Renal pelvis (tissue), 4 donors: ENCODE data around the gene SCGB1C2. TPM values are rescaled to one million over a fixed set of nuclear protein-coding genes. Genes with fewer than 3 reads are reported as not detected.
"Not testable (repeated sequence)": the region's sequence is repeated elsewhere in the genome, so short reads cannot be mapped to it uniquely, and the experiment has no call there.

Experiments used
- DNase-seq: peaks from one replicate; pipeline ENCODE4 v3.0.0-alpha.2; 2013
- polyA plus RNA-seq, 3 donors: library from polyadenylated mRNA; unstranded; fragments of 120-200 nt; gene quantifications; one replicate each; pipeline ENCODE4 v1.2.1, GENCODE V29; 2013; ENCODE audit not compliant: insufficient read length in 3 of 3

SCGB1C2 gene
- polyA plus RNA-seq, 3 donors = 0.41 to 1.6 TPM; not detected in 1

DNA sequence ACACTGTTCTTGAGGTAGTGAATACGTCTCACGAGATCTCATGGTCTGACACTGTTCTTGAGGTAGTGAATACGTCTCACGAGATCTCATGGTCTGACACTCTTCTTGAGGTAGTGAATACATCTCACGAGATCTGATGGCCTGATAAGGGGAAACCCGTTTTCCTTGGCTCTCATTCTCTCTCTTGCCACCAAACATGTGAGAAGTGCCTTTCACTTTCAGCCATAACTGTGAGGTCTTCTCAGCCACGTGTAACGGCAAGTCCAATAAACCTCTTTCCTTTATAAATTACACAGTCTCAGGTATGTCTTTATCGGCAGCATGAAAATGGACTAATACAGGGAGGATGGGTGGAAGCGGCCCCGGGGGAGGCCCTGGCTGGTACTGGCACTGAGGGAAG is 31.2 kb downstream of the SCGB1C2 start:
- not testable (repeated sequence) for DNase-seq

DNA sequence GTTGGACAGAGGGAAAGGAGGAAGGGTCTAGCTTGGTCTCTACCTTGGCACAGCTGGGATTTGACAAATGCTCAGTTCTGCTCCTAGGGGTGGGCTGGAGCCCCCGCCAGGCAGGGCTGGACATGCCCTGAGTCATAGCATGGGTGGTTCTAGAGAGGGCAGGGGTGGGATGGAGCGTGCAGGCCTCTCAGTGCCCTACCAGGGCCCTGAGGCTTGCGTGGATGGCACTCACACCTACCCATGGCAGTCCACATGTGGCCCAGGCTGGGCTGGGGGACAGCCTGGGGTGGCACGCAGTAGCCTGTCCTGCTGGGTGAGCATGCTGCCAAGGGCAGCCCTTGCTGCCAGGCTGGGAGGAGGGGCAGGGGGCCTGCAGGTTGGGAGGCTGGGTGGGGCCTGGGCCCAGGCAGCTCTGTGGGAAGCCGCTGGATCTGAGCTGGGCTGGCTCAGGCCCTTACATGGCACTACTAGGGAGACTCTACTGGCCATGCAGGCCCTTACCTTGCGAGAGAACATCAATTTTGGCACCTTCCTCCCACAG is 32.8 kb downstream of the SCGB1C2 start:
- no peak for DNase-seq

DNA sequence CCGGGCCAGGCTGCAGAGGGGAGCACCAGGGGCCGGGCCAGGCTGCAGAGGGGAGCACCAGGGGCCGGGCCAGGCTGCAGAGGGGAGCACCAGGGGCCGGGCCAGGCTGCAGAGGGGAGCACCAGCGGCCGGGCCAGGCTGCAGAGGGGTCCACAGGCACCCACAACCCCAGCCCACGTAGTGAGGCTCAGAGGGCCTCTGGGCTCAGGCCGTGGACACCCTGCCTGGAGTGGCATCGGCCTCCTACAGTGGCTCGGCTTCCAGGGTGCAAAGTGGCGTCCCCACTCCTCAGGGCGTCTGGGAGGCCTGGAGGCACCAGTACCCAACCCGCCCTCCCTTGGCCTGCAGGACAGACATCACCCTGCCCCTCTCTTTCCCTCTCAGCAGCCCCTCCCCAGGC is 34.5 kb downstream of the SCGB1C2 start:
- no peak for DNase-seq

DNA sequence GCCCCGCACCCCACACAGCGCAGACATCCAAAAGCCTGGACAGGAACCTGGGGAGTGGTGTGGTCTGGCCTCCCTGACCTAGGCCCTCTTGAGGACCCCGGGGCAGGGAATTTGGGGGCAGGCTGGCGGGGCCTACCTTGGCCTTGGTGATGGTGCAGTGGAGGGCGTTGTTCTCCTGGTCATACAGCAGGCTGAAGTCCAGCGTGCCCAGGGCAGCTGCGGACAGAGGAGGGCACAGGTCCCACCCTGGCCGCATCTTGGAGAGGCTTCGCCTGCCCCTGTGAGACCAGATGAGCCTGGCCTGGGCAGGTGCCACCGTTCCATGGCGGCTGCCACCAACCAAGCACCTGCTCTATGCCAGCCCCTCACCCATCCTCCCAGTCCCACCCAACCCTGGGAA is 35.0 kb downstream of the SCGB1C2 start:
- no peak for DNase-seq

DNA sequence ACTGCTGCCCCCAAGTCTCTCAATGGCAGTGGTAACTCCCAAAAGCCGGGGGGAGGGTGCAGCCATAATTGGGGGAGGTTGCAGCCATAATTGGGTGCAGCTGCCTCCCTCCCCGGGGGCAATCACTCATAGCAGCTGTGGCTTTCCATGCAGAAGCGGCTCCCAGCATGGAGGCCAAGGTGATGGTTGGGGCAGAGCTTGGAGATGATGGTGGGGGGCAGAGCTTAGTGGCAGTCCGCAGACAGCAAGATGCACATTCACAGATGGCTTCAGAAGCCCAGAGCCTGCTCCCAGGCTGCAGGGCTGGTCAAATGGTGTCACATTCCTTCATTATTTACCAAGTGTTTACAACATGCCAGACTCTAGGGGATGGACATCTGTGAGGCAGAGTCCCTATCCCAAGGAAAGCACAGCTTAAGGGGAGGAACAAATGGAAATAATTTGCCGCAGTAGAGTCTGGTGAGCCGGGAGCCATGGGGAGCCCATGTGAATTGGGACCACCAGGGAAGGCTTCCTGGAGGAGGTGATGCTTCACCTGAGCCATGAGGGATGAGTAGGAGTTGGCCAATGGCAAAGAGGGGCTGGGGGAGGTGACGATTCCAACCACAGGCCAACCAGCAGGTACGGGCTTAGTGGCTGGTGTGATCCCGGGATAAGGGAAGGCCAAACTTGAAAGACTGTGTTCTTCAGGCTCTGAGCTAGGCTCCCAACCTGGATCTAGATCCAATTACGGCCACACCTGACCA is 36.0 kb downstream of the SCGB1C2 start:
- no peak for DNase-seq

DNA sequence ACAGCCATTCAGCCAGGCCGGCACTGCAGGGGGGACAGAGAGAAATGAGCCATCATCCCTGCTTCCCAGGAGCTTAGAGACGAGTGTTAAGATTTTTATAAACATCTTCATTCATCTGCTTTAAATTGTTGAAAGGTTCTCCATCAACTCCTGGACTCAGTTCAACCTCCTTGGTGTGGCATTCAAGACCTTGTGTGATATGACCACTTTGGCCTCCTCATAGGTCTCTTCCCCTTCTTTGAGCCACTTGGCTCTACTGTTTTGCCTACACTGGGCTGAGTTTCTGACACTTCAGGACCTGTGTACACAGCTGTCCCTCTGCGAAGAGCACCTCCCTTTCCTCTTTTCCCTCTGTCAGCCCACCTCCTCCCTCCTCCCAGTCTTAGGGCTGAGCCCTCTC is 39.8 kb downstream of the SCGB1C2 start:
- DNase-seq = no peak

DNA sequence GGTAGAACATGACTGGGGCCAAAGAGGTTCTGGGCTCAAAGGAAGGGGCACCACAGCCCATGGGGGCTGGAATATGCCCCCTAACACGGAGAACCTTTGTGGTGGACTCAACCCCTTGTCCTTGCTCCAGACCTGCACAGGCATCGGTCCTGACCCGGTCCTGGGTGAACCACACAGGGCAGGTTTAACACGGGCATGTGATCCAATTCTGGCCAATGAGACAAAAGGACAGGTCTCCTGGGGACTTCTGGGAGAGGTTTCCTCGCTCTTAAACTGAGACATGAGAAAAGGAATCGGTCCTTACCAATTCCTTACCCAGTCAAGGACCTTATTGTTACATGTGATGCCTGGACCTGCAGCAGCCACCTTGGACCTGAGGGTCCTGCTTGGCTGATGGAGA is 40.4 kb downstream of the SCGB1C2 start:
- no peak for DNase-seq

DNA sequence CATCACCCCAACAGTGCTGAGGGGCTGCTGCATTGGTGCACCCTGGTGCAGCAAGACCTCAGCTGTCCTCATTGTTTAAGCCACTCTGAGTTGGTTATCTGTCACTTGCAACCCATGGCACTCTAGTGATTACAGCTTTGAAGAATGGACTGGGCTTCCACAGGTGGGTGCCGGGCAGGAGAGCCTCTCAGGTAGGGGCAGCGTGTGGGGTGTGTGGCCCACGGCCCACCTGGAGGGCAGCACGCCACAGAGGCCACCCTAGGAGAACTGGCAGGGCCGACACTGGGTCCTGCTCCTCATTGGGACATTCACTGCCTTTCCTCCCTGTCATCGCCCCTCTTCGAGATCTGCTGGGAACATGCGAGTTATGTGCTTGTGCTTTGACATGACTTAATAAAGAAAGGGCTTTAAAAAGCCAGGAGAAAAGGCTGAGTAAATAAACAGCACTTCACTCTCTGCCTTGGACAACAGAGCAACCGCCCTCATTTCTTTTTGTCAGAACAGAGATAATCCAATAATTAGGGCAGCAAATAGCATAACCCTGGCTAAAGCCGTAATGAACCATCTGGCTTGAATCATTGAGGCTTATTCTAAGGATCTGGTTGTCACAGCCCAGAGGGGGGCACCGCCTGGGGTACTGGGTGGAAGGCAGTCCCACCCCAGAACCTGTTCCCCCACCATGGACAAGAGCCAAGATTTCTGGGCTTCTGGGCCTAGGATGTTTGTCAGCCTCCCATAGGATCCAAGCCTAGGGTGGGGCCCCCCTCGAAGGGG is 41.1 kb downstream of the SCGB1C2 start:
- DNase-seq = no peak

DNA sequence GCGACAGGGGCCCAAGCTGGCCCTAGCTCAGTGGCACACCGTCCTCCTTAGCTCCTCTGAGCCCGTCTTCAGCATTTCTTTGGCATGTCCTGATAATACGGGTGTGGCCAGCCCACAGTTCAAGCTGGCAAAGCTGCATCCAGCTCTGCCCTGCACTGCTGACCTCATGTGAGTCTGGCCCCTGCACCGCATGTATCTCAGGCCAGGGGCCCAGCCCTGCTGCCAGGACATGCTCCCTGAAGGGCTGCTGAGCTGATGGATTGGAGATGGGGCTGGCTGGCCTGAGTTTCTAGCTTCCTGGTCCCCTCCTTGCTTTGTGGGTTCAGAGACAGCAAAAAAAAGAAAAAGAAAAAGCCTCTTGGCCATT is 41.7 kb downstream of the SCGB1C2 start:
- no peak for DNase-seq

DNA sequence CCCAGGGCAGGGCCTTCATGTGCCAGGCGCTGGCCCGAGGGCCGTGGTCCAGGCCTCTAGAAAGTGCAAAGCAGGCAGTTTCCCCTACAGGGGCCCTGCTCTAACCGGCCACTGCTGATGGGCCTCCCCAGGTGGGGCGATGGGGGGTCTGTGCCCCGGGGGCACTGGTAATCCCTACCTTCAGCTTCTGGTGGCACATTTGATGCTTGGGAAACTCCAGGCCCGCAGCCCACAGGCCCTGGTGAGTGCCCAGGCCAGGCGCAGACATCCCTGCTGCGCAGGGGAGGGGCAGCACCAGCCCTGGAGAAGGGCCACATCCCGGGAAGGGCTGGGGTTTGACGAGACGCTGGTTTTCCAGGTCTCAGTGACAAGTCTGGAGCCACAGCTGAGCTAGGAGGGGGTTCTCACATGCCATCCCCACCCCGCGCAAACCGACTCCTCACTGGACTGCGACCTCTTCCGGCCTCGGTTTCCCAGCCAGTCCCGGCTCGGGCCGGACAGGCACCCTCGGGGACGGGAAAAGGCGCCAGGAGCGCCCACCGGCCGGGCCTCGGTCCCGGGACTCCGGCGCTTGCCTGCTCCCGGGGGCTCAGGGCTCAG is 42.5 kb downstream of the SCGB1C2 start:
- no peak for DNase-seq

DNA sequence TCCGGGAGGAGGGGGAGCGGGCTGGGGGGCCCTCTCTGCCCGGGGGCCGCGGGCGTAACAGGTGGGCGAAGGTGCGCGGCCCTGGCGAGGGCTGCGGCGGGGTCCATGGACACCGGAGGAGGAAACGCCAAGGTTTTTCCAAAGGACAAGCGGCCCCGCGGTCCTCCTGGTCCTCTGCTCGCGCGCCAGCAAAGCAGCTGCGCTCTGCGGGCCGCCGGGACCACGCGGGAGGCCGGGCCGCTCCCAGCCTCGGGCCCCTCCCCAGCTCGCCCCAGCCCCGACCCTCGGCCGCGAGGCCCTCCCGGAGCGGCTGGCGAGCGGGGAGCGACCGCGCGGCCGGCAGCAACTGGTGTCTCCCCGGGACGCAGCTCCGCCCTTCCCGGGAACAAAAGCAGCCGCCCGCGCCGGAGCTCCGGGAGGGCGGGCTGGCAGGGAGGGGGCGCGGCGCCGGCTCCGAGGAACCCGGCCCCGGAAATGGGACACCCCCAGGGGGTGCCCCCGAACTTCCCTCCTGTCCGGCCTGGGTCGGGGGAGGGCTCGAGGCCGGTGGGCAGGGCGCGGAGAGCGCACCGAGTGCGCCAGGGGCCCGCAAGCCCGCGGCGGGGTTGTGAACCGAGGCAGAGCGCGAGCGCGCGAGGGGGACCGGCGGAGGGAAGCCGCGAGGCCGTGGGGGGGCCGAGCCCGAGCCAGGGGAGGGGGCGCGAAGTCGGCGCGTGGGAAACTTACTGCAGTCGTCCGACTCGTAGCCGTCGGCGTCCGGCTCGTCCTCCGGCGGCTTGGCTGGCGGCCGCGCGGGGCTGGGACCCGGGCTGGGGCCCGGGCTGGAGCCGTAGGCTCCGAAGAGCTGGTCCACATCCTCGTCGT is 43.2 kb downstream of the SCGB1C2 start:
- no peak for DNase-seq

DNA sequence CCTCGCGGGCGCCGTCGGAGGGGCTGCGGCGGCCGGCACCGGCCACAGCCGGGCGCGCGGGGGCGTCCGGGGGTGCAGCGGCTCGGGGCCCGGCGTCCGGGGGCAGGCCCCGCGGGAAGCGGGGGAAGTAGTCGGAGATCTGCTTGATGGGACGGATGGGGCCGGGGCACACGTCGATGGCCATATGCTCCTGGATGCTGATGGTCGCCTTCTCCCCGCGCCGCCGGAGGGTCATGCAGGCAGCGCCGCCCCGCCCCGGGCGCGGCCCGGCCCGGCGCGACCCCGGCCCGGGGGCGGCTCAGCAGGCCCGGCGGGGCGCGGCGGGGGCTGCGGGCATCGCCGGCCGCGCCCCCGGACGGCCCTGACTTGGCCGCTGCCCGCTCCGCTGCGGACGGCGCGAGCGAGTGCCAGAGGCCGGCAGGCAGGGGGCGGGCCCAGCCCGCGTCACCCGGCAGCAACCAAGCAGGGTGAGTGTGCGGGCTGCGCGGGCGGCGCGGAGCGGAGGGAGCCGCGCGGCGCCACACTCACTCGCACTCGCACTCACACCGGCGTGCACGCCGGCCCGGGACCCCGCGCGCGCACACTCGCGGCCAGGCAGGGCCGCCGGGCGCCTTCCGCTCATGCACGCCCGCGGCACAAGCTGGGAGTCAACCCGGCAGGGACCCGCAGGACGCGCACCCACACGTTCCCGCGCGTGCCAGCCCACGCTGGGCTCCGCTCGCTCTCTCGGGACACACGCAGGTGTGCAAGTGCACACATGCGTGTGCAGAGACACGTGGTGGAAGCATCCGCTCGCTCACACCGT is 44.1 kb downstream of the SCGB1C2 start, which contains the start of gene DOC2B:
Gene DOC2B, minus strand, starts transcription at position 406 of the 805 bp plus-strand sequence. Its CDS starts 171 bp downstream, at position 235.
- DNase-seq = no peak

DNA sequence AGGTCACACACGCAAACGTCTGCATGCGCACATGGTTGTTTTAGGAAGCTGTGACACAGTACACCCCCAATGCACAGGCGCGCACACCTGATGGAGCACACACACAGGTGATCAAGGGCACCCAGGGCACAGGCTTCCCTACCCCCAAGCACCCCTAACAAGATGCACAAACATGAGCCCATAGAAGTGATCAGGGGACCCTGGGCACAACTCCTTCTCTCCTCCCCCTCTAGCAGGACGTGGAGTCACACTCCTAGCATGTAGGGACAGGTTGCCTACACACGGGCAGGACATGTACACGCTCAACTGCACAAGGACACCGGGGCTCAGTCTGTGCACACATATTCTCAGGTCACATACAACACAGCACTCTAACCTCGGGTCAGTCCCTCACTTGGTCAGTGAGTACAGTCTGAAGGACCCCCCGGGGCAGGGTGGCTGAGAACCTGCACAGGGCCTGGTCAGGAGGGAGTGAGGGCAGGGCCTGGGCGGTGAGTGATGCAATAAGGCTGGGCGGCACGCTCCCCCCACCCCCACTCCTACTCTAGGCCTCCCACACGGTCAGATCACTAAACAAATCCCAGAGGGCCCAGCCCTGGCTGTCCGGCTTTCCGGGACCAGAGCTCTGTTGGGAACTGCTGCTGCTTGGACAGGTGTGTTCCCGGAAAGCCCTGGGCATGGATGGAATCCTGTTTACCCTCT is 44.8 kb downstream of the SCGB1C2 start:
- no peak for DNase-seq

DNA sequence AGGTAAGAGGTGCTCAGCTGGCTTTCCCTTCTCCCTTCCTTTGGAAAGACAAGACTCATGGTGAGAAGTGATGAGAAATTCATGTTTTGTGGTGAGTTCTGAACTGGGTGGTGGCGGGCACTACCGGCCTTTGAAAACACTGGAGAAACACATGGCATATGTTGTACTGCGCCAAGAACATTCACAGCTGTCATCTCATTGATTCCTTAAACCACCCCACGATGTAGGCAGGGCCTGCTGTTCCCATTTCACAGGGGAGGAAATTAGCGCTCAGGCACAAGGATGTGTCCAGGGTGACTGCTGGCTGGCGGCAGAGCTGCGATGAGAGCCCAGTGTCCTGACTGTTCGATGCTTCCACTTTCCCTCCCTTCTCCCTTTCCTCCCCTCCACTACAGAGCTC is 45.7 kb downstream of the SCGB1C2 start:
- DNase-seq = no peak

DNA sequence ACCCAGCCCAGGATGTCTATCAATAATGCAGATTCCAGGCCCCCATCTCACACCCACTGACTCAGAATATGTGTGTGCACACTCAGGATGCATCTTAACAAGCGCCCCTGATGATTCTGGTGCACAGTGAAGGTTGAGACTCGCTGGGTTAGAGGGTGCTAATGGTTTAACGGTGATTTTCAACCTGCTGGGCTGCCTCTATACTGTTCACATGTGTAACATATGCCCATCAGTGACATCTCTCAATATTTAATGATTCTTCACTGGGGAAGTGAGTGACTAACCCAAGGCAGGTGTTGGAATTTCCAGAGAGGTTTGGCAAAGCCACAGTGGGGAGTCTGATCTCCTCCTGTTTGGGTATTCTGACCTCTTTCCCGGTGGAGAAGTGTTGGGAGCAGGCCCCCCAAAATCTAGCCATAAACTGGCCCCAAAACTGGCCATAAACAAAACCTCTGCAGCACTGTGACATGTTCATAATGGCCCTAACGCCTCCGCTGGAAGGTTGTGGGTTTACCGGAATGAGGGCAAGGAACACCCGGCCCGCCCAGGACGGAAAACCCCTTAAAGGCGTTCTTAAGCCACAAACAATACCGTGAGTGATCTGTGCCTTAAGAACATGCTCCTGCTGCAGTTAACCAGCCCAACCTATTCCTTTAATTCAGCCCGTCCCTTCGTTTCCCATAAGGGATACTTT is 48.2 kb downstream of the SCGB1C2 start:
- DNase-seq = no peak

DNA sequence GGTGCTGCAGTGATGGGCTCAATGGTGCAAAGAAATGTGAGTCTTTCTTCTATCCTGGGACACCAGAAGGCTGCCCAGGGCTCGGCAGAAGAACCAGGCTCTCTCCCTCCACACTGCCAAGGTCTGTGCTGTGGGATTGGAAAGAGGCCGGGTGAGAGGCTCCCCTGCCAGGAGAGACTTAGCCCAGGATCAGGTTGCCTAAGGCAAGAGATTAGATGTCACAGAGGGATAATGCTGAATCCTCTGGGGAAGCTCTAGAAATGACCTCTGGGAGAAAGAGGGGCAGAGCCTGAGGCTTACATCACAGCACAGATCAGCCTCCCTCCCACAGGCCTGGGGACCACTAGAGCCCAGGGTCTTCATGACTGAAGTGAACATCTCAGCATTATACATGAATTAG is 49.8 kb downstream of the SCGB1C2 start:
- no peak for DNase-seq
